Measurements from ENCODE around the gene ALG1. TPM values are rescaled to one million over a fixed set of nuclear protein-coding genes. Genes with fewer than 3 reads are reported as not detected.
"Not testable (repeated sequence)": the region's sequence is repeated elsewhere in the genome, so short reads cannot be mapped to it uniquely, and the experiment has no call there.

ALG1 gene
- total RNA-seq, 3 donors from 2014 or later = 14.4 to 21.2 (median 16.7) TPM

GRCh38 chr16:5069854-5070253, 1.8 kb upstream of the ALG1 start:
- H3K27ac ChIP-seq = no peak overlapping the region
- TF ChIP-seq POLR2A (IDR thresholded peaks at IDR 0.05) (no peak), POLR2AphosphoS5 (IDR thresholded peaks at IDR 0.05) (no peak)
- TF ChIP-seq, protein P1, sequence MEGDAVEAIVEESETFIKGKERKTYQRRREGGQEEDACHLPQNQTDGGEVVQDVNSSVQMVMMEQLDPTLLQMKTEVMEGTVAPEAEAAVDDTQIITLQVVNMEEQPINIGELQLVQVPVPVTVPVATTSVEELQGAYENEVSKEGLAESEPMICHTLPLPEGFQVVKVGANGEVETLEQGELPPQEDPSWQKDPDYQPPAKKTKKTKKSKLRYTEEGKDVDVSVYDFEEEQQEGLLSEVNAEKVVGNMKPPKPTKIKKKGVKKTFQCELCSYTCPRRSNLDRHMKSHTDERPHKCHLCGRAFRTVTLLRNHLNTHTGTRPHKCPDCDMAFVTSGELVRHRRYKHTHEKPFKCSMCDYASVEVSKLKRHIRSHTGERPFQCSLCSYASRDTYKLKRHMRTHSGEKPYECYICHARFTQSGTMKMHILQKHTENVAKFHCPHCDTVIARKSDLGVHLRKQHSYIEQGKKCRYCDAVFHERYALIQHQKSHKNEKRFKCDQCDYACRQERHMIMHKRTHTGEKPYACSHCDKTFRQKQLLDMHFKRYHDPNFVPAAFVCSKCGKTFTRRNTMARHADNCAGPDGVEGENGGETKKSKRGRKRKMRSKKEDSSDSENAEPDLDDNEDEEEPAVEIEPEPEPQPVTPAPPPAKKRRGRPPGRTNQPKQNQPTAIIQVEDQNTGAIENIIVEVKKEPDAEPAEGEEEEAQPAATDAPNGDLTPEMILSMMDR (IDR thresholded peaks at IDR 0.05) = no peak
- no peaks in the 10 kb centered on the region for H3K36me3 ChIP-seq
- H3K9me3 ChIP-seq = no peaks in the 10 kb centered on the region
- intact Hi-C loops (cut with DNase I; ENCODE audit: low total_unique reads) = no loop called here
- H3K4me3 ChIP-seq = no peak overlapping the region
- DNase-seq (ENCODE audit: low spot score in 2 of 2) = no peak
- H3K4me1 ChIP-seq = peaks cover 0 to 8% of the 10 kb centered on the region in 2 donors
- H3K27me3 ChIP-seq = no peaks in the 10 kb centered on the region

- H3K27ac ChIP-seq = peak overlapping the region in 1 of 2 donors; percentile 84
- no peaks in the 10 kb centered on the region for H3K9me3 ChIP-seq
- no peak overlapping the region for H3K4me3 ChIP-seq
- DNase-seq (ENCODE audit: low spot score in 2 of 2) = no peak
- peaks cover 0 to 8% of the 10 kb centered on the region in 2 donors for H3K4me1 ChIP-seq
- intact Hi-C loops (cut with DNase I; ENCODE audit: low total_unique reads) = no loop called here
- no peaks in the 10 kb centered on the region for H3K36me3 ChIP-seq
- TF ChIP-seq POLR2AphosphoS5 (IDR thresholded peaks at IDR 0.05) (no peak), POLR2A (IDR thresholded peaks at IDR 0.05) (no peak)
- TF ChIP-seq, protein P1 (IDR thresholded peaks at IDR 0.05) = no peak
- no peaks in the 10 kb centered on the region for H3K27me3 ChIP-seq
These were observed 1.0 kb upstream of the ALG1 start for GRCh38 chr16:5070431-5071186.

GRCh38 chr16:5071341-5071680, 332 bp upstream of the ALG1 start:
- Histone ChIP-seq H3K27ac (peak overlapping the region; percentile 83 to 84), H3K36me3 (no peaks in the 10 kb centered on the region), H3K27me3 (no peaks in the 10 kb centered on the region), H3K4me3 (peak overlapping the region; percentile 70 to 77 (median 74)), H3K9me3 (no peaks in the 10 kb centered on the region), H3K4me1 (peaks cover 0 to 8% of the 10 kb centered on the region in 2 donors)
- intact Hi-C loops (cut with DNase I; ENCODE audit: low total_unique reads) = no loop called here
- no peak for DNase-seq (ENCODE audit: low spot score in 2 of 2)
- TF ChIP-seq, protein P1 (IDR thresholded peaks at IDR 0.05) = no peak
- TF ChIP-seq POLR2AphosphoS5 (IDR thresholded peaks at IDR 0.05) (no peak), POLR2A (IDR thresholded peaks at IDR 0.05) (no peak)

- Histone ChIP-seq H3K36me3 (no peaks in the 10 kb centered on the region), H3K4me3 (peak overlapping the region; percentile 70 to 77 (median 74)), H3K27ac (peak overlapping the region; percentile 83 to 84), H3K9me3 (no peaks in the 10 kb centered on the region), H3K4me1 (peaks cover 0 to 8% of the 10 kb centered on the region in 2 donors), H3K27me3 (no peaks in the 10 kb centered on the region)
- TF ChIP-seq POLR2A (IDR thresholded peaks at IDR 0.05) (no peak), POLR2AphosphoS5 (IDR thresholded peaks at IDR 0.05) (no peak)
- TF ChIP-seq, protein P1 (IDR thresholded peaks at IDR 0.05) = no peak
- intact Hi-C loops (cut with DNase I; ENCODE audit: low total_unique reads) = no loop called here
- DNase-seq (ENCODE audit: low spot score in 2 of 2) = no peak
These were observed 963 bp downstream of the ALG1 start for GRCh38 chr16:5072334-5073278.

DNA sequence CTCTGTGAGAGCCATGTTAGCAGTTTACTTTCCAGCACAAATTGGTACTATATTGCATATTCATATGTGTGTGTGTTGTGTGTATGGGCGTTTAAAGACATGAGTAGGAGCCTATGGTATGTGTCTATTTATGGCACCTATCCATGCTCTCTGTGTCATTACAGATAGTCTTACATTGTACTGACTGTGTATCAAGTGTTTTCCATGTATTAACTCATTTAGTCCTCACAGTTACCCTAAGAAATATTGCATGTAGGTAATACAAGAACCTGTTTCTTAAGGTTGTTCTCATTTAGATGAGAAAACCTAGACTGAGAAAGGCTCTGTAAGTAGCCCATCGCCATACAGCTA, 1.6 kb downstream of the ALG1 start:
- TF ChIP-seq POLR2AphosphoS5 (IDR thresholded peaks at IDR 0.05) (no peak), POLR2A (IDR thresholded peaks at IDR 0.05) (no peak)
- TF ChIP-seq, protein P1 (IDR thresholded peaks at IDR 0.05) = no peak
- no peaks in the 10 kb centered on the region for H3K9me3 ChIP-seq
- intact Hi-C loops (cut with DNase I; ENCODE audit: low total_unique reads) = no loop called here
- no peaks in the 10 kb centered on the region for H3K36me3 ChIP-seq
- no peak overlapping the region for H3K27ac ChIP-seq
- no peak overlapping the region for H3K4me3 ChIP-seq
- no peaks in the 10 kb centered on the region for H3K27me3 ChIP-seq
- H3K4me1 ChIP-seq = peaks cover 0 to 8% of the 10 kb centered on the region in 2 donors
- DNase-seq (ENCODE audit: low spot score in 2 of 2) = no peak

- H3K9me3 ChIP-seq; H3K4me3 ChIP-seq; DNase-seq (ENCODE audit: low spot score in 2 of 2); intact Hi-C loops (cut with DNase I; ENCODE audit: low total_unique reads); H3K36me3 ChIP-seq; H3K27me3 ChIP-seq; H3K4me1 ChIP-seq; H3K27ac ChIP-seq: not testable (repeated sequence)
These were observed 2.1 kb downstream of the ALG1 start for GRCh38 chr16:5073771-5074170.

Measured in breast epithelium (tissue), 4 donors.